ENCODE results near the gene DLX4. TPM values are rescaled to one million over a fixed set of nuclear protein-coding genes. Genes with fewer than 3 reads are reported as not detected.

DLX4 gene
- total and polyA plus RNA-seq, 2 donors (not counting 1 experiment from before 2014, with no cell fraction given), result 0.17 to 0.88 TPM

- Mint-ChIP-seq H3K27ac (no peak overlapping the region), H3K9me3 (ENCODE audit: insufficient read depth) (no peaks in the 10 kb centered on the region), H3K4me3 (no peak overlapping the region), H3K4me1 (no peaks in the 10 kb centered on the region), H3K27me3 (peaks cover 52% of the 10 kb centered on the region)
- Histone ChIP-seq H3K4me3 (ENCODE audit: control extremely low read depth in 1 of 5, extremely low read depth in 1 of 5, insufficient read depth in 1 of 5, low read depth in 2 of 5, low read length in 4 of 5) (no peak overlapping the region), H3K9me3 (ENCODE audit: control extremely low read depth in 1 of 3, control insufficient read depth in 2 of 3, insufficient read depth in 1 of 3, low read length in 2 of 3) (peaks cover 0 to 3% (median 0%) of the 10 kb centered on the region in 3 donors), H2AFZ (ENCODE audit: insufficient read depth, low read depth, low read length, poor library complexity, severe bottlenecking) (no peak overlapping the region), H3K4me2 (replicated peaks; ENCODE audit: low read depth, low read length, poor library complexity, severe bottlenecking) (no peak overlapping the region), H3K36me3 (replicated peaks in 1 of 2; ENCODE audit: control extremely low read depth in 1 of 2, control insufficient read depth in 1 of 2, extremely low read depth in 1 of 2, insufficient read depth in 2 of 2, low read length in 1 of 2) (no peaks in the 10 kb centered on the region), H3K9ac (ENCODE audit: low read length) (no peak overlapping the region), H3K4me1 (ENCODE audit: control insufficient read depth in 2 of 2, insufficient read depth in 2 of 2, low read length in 2 of 2) (no peaks in the 10 kb centered on the region), H3K27me3 (replicated peaks in 1 of 4; ENCODE audit: control extremely low read depth in 1 of 4, control insufficient read depth in 3 of 4, insufficient read depth in 4 of 4, low read length in 3 of 4) (peaks cover 0 to 36% (median 2%) of the 10 kb centered on the region in 4 experiments), H4K20me1 (ENCODE audit: control insufficient read depth, insufficient read depth, low read length, poor library complexity, severe bottlenecking) (no peaks in the 10 kb centered on the region), H3K27ac (ENCODE audit: low read length in 2 of 2) (no peak overlapping the region), H3K79me2 (ENCODE audit: control insufficient read depth, insufficient read depth, low read length) (no peaks in the 10 kb centered on the region)
- no peak for TF ChIP-seq CTCF (IDR thresholded peaks at IDR 0.05)
- no peak for TF ChIP-seq EZH2 (IDR thresholded peaks at IDR 0.05; ENCODE audit: borderline replicate concordance, insufficient read depth, low read depth, low read length, poor library complexity, severe bottlenecking)
- POLR2A ChIA-PET, result no interaction called here
- CTCF ChIA-PET, result interaction anchor here (1.0 kb wide), 1 partner anchor 64 kb away, joined by 3 read pairs; no protein-coding TSS in a partner anchor
- ATAC-seq (ENCODE audit: low read depth), result no peak
- intact Hi-C loops (cut with micrococcal nuclease), result no loop called here
- WGBS (ENCODE audit: insufficient coverage), result 93% methylated on average over 14 of the region's 17 CpGs
- no peak for DNase-seq
Measured at GRCh38 chr17:49932138-49932723, 36.8 kb upstream of the DLX4 start.

- TF ChIP-seq CTCF (IDR thresholded peaks at IDR 0.05) (no peak), EZH2 (IDR thresholded peaks at IDR 0.05; ENCODE audit: borderline replicate concordance, insufficient read depth, low read depth, low read length, poor library complexity, severe bottlenecking) (no peak)
- Mint-ChIP-seq H3K27ac (no peak overlapping the region), H3K4me1 (no peaks in the 10 kb centered on the region), H3K9me3 (ENCODE audit: insufficient read depth) (no peaks in the 10 kb centered on the region), H3K27me3 (peaks cover 47% of the 10 kb centered on the region), H3K4me3 (no peak overlapping the region)
- Histone ChIP-seq H3K79me2 (ENCODE audit: control insufficient read depth, insufficient read depth, low read length) (no peaks in the 10 kb centered on the region), H3K4me1 (ENCODE audit: control insufficient read depth in 2 of 2, insufficient read depth in 2 of 2, low read length in 2 of 2) (no peaks in the 10 kb centered on the region), H4K20me1 (ENCODE audit: control insufficient read depth, insufficient read depth, low read length, poor library complexity, severe bottlenecking) (no peaks in the 10 kb centered on the region), H3K9me3 (ENCODE audit: control extremely low read depth in 1 of 3, control insufficient read depth in 2 of 3, insufficient read depth in 1 of 3, low read length in 2 of 3) (peaks cover 0 to 3% (median 0%) of the 10 kb centered on the region in 3 donors), H3K4me3 (ENCODE audit: control extremely low read depth in 1 of 5, extremely low read depth in 1 of 5, insufficient read depth in 1 of 5, low read depth in 2 of 5, low read length in 4 of 5) (no peak overlapping the region), H3K27ac (ENCODE audit: low read length in 2 of 2) (no peak overlapping the region), H3K9ac (ENCODE audit: low read length) (no peak overlapping the region), H3K27me3 (replicated peaks in 1 of 4; ENCODE audit: control extremely low read depth in 1 of 4, control insufficient read depth in 3 of 4, insufficient read depth in 4 of 4, low read length in 3 of 4) (peaks cover 0 to 36% (median 2%) of the 10 kb centered on the region in 4 experiments), H2AFZ (ENCODE audit: insufficient read depth, low read depth, low read length, poor library complexity, severe bottlenecking) (no peak overlapping the region), H3K4me2 (replicated peaks; ENCODE audit: low read depth, low read length, poor library complexity, severe bottlenecking) (no peak overlapping the region), H3K36me3 (replicated peaks in 1 of 2; ENCODE audit: control extremely low read depth in 1 of 2, control insufficient read depth in 1 of 2, extremely low read depth in 1 of 2, insufficient read depth in 2 of 2, low read length in 1 of 2) (no peaks in the 10 kb centered on the region)
- DNase-seq (no peak), ATAC-seq (ENCODE audit: low read depth) (no peak)
- intact Hi-C loops (cut with micrococcal nuclease), result no loop called here
- ChIA-PET CTCF (interaction anchor here (1.0 kb wide), 1 partner anchor 64 kb away, joined by 3 read pairs; no protein-coding TSS in a partner anchor), POLR2A (no interaction called here)
- WGBS (ENCODE audit: insufficient coverage), result 91% methylated on average over 6 of the region's 6 CpGs
Measured at GRCh38 chr17:49932901-49933300, 36.1 kb upstream of the DLX4 start.
